Measurements from ENCODE around the gene CHMP2A.

Gene CHMP2A

DNA sequence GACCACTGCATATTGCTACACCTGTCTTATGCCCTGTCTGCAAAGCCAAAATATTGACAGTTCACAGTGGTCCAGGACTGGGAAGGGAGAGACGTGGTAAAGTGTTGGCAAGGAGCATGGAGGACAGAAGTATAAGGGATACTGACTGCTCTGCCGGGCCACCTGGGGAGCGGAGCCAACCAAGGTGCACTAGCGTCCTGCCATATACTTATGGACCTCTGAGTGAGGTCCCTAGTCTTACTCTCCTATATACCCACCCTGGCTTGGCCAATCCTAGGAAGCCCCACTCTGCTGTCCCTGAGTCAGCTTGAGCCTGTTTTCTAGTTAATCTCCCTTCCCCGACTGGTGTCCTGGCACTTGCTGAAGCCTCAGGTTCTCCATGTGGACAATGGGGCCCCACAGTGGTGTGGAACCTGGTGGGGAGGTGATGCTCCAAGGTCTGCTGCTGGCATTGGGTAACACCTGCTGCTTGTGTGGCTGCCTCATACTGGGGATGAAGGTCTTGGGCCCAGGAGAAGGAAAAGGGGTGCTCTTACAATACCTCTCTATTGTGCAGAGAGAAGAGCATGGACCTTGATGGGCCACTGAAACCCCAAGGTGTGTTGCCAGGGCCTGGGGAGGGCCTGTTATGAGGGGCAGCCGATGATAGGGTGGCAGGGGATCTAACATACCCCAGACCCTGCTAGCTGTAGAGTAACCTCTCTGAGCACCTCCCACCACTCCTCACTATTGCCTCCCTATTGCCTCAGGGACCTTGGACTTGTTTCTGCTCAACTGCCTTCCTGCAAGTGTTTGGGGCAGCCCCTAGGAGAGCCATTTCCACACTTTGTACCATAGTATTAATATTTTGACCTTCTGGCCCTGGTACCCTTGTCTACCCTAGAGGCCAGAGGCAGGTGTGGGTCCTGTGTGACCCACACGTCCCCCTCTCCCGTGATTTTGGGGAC, 17.8 kb downstream of the CHMP2A start:
- DNase-seq: no peak

- DNase-seq: no peak
These were observed 19.0 kb downstream of the CHMP2A start for GRCh38 chr19:58535857-58536256.

DNA sequence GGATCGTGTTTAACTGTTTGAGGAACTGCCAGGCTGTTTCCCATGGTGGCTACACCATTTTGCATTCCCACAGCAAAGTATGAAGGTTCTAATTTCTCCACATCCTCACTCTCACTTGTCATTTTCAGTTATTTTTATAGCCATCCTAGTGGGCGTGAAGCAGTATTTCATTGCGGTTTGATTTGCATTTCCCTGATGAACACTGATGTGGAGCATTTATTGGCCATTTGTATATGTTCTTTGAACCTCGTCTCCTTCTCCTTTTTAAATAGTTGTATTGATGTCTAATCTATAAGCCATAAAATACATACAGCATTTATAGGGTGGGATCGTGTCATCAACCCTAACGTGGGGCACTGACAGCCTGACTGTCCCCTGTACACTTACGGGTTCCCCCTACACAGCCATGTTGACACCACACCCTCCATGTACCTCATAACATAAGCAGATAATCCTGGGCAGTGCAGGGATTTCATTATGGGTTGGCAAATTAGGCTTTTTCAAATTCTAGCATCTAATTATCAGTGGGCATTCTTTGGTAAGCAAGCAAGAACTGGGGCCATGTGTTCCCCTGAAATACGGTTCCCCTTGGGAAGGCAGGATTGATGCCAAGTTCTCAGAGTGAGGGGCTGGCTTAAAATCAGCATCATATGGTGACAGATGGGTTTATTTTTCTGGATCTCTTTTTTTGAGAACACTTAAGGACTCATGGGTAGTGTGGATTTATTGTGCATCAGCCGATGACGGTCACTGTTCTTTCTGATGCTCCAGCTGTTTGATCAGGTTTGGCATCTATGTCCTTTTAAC, 23.7 kb downstream of the CHMP2A start:
- no peak for DNase-seq

DNA sequence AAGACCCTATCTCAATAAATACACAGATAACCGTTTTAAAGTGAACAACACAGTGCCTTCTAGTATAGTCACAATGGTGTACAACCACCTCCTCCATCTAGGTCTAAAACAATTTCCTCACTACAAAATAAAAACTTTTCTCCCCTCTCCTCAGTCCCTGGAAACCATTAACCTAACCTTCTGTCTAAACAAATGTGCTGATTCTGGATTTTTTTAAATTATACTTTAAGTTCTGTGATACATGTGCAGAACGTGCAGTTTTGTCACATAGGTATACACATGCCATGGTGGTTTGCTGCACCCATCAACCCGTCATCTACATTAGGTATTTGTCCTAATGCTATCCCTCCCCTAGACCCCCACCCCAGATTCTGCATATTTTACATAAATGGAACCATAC, 25.5 kb downstream of the CHMP2A start:
- DNase-seq: no peak

GRCh38 chr19:58522709-58523108, 32.2 kb downstream of the CHMP2A start:
- DNase-seq: no peak

GRCh38 chr19:58521651-58522050, 33.3 kb downstream of the CHMP2A start:
- no peak for DNase-seq

- no peak for DNase-seq
These were observed 34.7 kb downstream of the CHMP2A start for GRCh38 chr19:58520257-58520599.

- peak; percentile 96 for DNase-seq
These were observed 35.3 kb downstream of the CHMP2A start, which contains the start of gene ZBTB45 for GRCh38 chr19:58519355-58520256. Gene ZBTB45 (minus strand): TSS chr19:58519810. CDS start chr19:58517673, 2,137 bp downstream.

- DNase-seq: peak; percentile 80
These were observed 35.9 kb downstream of the CHMP2A start for GRCh38 chr19:58519087-58519354.

DNA sequence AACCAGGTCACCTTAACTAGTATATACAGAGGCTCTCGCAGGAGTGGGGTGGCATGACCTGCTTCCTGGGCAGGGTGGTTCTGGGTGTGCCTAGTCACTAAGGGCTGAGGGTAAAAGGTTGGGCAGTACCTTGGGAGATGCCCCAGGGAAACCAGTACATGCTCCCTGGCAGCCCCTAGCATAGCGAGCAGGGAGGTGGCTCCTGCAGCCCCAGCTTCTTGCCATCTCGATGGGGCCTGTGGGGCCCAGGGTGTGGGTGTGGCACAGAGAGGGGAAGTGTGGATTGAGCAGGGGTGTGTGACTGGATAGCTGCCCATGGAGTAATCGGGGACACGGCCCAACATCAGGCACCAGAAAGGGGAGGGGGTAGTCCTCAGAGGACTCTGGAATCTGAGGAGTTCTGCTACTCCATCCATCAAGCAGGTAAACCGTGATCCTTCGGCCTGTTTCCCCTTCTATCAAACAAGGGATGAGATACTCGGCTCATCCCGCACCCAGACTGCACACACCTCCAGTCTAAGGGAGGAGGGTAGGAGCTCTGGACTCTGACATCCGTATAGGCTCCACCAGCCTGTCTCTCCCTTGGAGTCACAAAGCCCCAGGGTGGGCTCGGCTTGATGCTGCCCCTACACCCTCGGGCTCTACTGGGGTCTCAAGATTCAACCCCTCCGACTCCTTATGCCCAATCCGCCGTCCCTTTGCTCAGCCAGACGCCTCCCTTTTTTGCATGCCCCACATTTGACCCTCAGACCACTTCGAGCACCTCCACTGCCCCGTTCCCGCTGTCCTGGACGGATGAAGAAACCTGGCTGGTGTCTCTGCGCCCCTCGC, 36.4 kb downstream of the CHMP2A start:
- no peak for DNase-seq

DNA sequence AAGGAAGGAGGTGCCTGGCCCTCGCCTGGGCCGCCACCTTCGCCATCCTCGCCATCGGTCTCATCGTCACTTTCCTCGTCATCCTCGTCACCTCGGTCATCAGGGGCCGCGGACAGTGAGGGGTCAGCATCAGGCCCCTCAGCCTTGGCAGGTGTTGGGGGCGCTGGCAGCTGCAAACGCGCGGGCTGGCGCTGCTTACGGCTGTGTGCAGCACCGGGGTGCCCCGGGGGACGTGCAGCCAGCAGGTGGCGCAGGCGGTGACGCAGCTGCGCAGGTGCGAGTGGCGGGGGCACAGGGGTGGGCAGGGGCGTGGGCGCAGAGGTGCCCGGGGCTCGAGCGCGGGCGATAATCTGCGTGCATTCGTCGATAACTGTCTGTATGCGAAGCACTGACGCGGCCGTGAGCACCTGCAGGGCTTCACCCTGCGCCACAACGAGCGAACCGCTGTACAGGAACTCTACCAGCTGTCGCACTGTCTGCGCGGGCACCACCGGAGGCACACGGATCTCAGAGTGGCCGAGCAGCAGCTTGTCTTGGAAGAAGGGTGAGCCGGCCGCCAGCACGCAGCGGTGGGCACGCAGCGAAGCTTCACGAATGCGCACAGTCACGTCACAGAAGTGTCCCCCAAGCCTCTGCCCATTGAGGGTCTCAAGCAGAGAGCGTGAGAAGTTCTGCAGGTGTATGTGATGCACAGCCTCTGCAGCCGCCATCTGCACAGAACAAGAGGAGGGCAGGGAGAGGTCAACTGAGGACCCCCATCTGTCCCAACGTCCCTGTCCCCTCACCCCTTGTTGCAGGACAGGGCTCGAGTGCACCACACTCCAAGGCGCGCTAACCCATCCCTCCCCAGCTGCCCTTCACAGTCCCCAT, 37.7 kb downstream of the CHMP2A start:
- DNase-seq: no peak

- DNase-seq: no peak
These were observed 38.6 kb downstream of the CHMP2A start for GRCh38 chr19:58516246-58516836.

- no peak for DNase-seq
These were observed 39.6 kb downstream of the CHMP2A start for GRCh38 chr19:58515259-58515658.

DNA sequence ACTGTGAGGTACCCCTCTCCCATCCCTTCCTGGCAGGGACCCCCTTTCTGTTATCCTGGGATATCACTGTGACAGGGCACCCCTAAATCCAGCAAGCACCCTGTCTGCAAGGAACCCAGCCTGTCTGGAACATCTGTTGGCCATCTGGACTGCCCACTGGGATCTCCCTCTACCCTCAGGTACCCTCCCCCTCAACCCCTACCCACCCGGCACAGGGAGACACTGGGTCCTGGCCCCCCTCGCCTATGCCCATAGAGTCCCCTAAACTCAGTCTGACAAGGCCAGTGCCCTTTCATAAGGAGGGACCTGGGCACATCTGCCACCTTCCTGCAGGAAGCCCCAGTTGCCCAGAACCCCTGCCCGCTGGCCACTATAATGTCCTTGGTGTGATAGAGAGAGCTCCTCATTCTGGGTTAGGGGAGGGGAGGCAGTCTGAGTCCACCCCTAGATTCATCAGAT, 40.3 kb downstream of the CHMP2A start:
- DNase-seq: no peak

- peak; percentile 93 for DNase-seq
These were observed 41.0 kb downstream of the CHMP2A start for GRCh38 chr19:58513694-58514563.

GRCh38 chr19:58513213-58513693, 41.7 kb downstream of the CHMP2A start:
- DNase-seq: no peak

DNA sequence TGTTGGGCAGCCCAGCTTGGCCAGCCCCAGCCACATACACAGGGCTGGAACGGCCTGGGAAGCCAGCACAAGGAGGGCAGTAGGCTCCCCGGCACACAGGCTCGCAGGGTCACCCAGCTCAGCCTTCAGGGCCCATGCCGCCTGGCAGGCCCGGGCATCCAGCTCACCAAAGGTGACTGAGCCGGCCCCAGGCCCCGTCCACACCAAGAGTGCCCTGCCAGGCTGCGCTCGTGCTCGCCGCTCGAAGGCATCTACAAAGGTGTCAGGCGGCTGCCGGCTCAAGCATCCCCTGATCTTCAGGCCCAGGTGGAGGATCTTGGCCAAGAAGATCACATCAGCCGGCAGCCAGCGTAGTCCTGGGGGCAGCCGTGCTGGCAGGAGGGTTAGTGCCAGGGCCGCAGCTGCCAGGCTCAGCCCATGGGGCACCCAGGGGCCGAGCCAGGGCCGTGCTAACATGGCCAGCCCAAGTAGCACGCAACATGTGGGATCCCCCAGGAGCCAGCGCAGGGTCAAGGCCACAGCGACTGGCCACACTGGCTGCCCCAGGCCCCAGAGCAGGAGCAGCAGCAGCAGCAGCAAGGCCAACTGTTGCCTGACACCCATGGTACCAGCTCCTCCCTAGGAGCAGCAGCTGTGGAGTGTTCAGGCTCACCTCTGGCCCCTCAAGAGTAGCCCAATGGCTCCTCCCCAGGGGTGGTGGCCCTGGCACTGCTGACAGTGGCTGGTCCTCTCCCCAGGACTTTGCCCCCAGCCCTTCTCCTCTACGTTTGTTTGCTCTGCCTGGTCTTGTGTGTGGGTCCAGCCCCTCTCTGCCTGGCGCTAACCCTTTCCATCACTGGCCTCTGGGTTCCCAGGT, 43.3 kb downstream of the CHMP2A start, which contains the start of gene SLC27A5:
Gene SLC27A5, minus strand, starts transcription at position 640 of the 856 bp plus-strand sequence. Its CDS starts 37 bp downstream, at position 603.
- DNase-seq: no peak

Data from right forelimb (tissue), 1 donor.